NB4 (cell line): ENCODE measurements around the gene NBEA.
A peak's percentile ranks its signal among the peaks of the same experiment; 100 is the strongest.

Experiments
- DNase-seq: peaks from one replicate; pipeline ENCODE4 v3.0.0; 2010; ENCODE audit warnings: low read depth
- H3K4me3 ChIP-seq: one replicate; pipeline ENCODE4 v1.5.1; 2011; ENCODE audit warnings: mild to moderate bottlenecking, low read depth, low read length, moderate library complexity
- MYC ChIP-seq: IDR thresholded peaks from 2 replicates; pipeline ENCODE4 v1.6.1; 2011; ENCODE audit warnings: low read depth, low read length
- POLR2A ChIP-seq: IDR thresholded peaks from 2 replicates; pipeline ENCODE4 v1.6.1; 2011; ENCODE audit warnings: mild to moderate bottlenecking; ENCODE audit not compliant: insufficient read length; ENCODE audit errors: extremely low read depth
- TF ChIP-seq, protein P1 (sequence below): IDR thresholded peaks from one replicate; pipeline ENCODE4 v1.5.1; 2012; ENCODE audit warnings: low read depth, low read length
- TF ChIP-seq, protein P2 (sequence below): IDR thresholded peaks from 2 replicates; pipeline ENCODE4 v1.6.1; 2011; ENCODE audit warnings: low read depth, low read length

Gene NBEA

GRCh38 chr13:35157143-35157755, 215.2 kb downstream of the NBEA start:
- DNase-seq = peak; percentile 61
- TF ChIP-seq, protein P1, sequence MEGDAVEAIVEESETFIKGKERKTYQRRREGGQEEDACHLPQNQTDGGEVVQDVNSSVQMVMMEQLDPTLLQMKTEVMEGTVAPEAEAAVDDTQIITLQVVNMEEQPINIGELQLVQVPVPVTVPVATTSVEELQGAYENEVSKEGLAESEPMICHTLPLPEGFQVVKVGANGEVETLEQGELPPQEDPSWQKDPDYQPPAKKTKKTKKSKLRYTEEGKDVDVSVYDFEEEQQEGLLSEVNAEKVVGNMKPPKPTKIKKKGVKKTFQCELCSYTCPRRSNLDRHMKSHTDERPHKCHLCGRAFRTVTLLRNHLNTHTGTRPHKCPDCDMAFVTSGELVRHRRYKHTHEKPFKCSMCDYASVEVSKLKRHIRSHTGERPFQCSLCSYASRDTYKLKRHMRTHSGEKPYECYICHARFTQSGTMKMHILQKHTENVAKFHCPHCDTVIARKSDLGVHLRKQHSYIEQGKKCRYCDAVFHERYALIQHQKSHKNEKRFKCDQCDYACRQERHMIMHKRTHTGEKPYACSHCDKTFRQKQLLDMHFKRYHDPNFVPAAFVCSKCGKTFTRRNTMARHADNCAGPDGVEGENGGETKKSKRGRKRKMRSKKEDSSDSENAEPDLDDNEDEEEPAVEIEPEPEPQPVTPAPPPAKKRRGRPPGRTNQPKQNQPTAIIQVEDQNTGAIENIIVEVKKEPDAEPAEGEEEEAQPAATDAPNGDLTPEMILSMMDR = peak; percentile 41
- no peak for TF ChIP-seq POLR2A
- H3K4me3 ChIP-seq = no peak overlapping the region

GRCh38 chr13:35159041-35159440, 217.0 kb downstream of the NBEA start:
- TF ChIP-seq, protein P2, sequence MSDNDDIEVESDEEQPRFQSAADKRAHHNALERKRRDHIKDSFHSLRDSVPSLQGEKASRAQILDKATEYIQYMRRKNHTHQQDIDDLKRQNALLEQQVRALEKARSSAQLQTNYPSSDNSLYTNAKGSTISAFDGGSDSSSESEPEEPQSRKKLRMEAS = no peak
- TF ChIP-seq, protein P1 = no peak
- TF ChIP-seq POLR2A (no peak), MYC (no peak)
- no peak overlapping the region for H3K4me3 ChIP-seq
- no peak for DNase-seq

DNA sequence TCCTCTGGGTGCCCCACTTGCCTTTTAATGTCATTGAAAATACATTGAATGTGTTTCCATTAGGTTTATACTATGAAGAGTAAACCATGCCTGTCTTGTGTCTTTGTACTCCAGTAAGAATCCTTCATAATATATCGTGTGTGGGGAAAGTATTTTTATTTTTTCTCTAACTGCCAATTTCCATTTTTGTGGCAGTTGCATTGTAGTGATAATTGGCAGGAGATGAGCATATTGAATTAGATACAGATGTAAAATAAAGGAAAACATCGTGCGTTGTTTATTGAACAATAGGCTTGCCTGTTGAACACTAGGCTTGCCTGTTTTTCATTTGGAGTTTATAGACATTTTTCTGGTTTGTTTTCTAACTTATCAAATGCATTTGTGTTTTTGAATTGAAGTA, 218.8 kb downstream of the NBEA start:
- H3K4me3 ChIP-seq = no peak overlapping the region
- no peak for DNase-seq
- TF ChIP-seq, protein P1 = no peak
- no peak for TF ChIP-seq POLR2A
- TF ChIP-seq MYC = no peak
- TF ChIP-seq, protein P2 = no peak

DNA sequence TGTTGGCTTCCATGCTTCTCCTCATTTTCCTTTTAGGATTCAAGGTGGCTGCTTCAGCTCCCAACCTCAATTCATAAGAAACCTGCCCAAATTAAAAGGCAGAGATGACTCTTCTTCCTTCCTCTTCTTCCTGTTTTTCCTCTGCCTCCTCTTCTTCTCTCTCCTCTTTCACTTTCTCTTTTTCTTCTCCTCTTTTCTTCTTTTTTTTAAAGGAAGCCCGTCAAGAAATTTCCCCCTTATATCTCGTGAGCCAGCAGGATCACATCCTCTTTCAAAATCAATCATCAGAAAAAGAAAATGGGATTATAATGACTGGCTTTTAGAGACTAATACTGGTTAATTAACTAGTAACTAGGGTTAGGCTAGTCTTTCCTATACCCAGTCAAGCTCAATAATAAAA, 220.3 kb downstream of the NBEA start:
- DNase-seq = no peak
- H3K4me3 ChIP-seq = no peak overlapping the region
- TF ChIP-seq, protein P1 = no peak
- TF ChIP-seq POLR2A (no peak), MYC (no peak)
- TF ChIP-seq, protein P2 = no peak

DNA sequence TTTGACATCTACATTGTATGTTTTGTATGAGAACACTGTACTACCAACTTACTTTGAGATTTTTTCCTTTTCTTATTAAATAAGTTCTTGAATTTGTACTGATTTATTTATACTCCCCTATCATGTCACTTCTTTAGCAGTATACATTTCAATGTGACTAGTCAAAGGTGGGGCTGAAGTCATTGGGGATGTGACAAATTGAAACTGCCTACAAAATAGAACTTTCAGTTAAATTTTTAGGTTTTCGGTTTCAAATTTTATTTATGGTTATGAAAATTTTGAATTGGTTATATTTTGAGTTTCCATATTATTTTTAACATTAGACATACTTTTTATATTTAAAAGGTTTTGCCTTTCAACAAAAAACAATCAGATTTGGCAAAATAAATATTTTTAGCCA, 221.6 kb downstream of the NBEA start:
- TF ChIP-seq MYC (no peak), POLR2A (no peak)
- TF ChIP-seq, protein P2 = no peak
- TF ChIP-seq, protein P1 = no peak
- no peak for DNase-seq
- H3K4me3 ChIP-seq = no peak overlapping the region

- no peak overlapping the region for H3K4me3 ChIP-seq
- TF ChIP-seq POLR2A = no peak
- no peak for TF ChIP-seq MYC
- TF ChIP-seq, protein P1 = peak; percentile 32
- TF ChIP-seq, protein P2 = no peak
- peak; percentile 44 for DNase-seq
Measured at GRCh38 chr13:35164324-35164932, 222.4 kb downstream of the NBEA start.
